Caco-2 (cell line): Measurements from ENCODE around the gene AP3B2. TPM values are rescaled to one million over a fixed set of nuclear protein-coding genes. Genes with fewer than 3 reads are reported as not detected.

Experiments used
- BruUV-seq: library from RNA; stranded (reverse); fragments of 400-500 nt; replicated peaks from 2 replicates; lab custom pipeline; 2021; lab: Mats Ljungman, UMichigan
- CTCF ChIA-PET: fragments of 300-600 bp; sonication (Branson Sonifier 250); formaldehyde crosslinking; loops from one replicate; lab custom pipeline; 2022; ENCODE audit warnings: antibody characterized with exemption; lab: Charles Lee
- POLR2A ChIA-PET: fragments of 300-600 bp; sonication (Branson Sonifier 250); formaldehyde crosslinking; loops from one replicate; lab custom pipeline; 2022; ENCODE audit warnings: antibody characterized with exemption; lab: Charles Lee
- DNase-seq, 2 experiments: peaks; one replicate each; pipeline versions ENCODE4 v3.0.0 to v3.0.0-alpha.2; 2020 to 2022
- H3K27me3 ChIP-seq: replicated peaks from 2 replicates; pipeline ENCODE4 v1.6.0; 2011; ENCODE audit warnings: low read length; ENCODE audit not compliant: control insufficient read depth, insufficient read depth
- H3K36me3 ChIP-seq: 2 replicates; pipeline ENCODE4 v1.5.1; 2011; ENCODE audit warnings: low read length; ENCODE audit not compliant: control insufficient read depth, insufficient read depth
- H3K4me1 ChIP-seq: fragments of 250-450 bp; sonication (Bioruptor Pico); 2 replicates; pipeline ENCODE4 v1.5.1; 2020; ENCODE audit warnings: mild to moderate bottlenecking
- H3K4me3 ChIP-seq: 2 replicates; pipeline ENCODE4 v1.5.1; 2011; ENCODE audit warnings: low read depth, mild to moderate bottlenecking, control low read depth, low read length
- H3K9me3 ChIP-seq: fragments of 250-450 bp; sonication (Bioruptor Pico); 2 replicates; pipeline ENCODE4 v1.5.1; 2020; ENCODE audit warnings: mild to moderate bottlenecking, moderate library complexity
- H3K27ac Mint-ChIP-seq: one replicate; pipeline ENCODE4 v1.8.0; 2022; ENCODE audit warnings: mixed read lengths; ENCODE audit not compliant: unreplicated experiment
- H3K27me3 Mint-ChIP-seq: one replicate; pipeline ENCODE4 v1.8.0; 2022; ENCODE audit warnings: mixed read lengths; ENCODE audit not compliant: insufficient read depth, unreplicated experiment
- H3K36me3 Mint-ChIP-seq: one replicate; pipeline ENCODE4 v1.8.0; 2022; ENCODE audit warnings: mild to moderate bottlenecking, mixed read lengths; ENCODE audit not compliant: insufficient read depth, unreplicated experiment
- H3K4me1 Mint-ChIP-seq: one replicate; pipeline ENCODE4 v1.8.0; 2022; ENCODE audit warnings: low read depth, mixed read lengths; ENCODE audit not compliant: unreplicated experiment
- H3K4me3 Mint-ChIP-seq: one replicate; pipeline ENCODE4 v1.8.0; 2022; ENCODE audit warnings: mild to moderate bottlenecking, moderate library complexity, mixed read lengths; ENCODE audit not compliant: unreplicated experiment
- H3K9me3 Mint-ChIP-seq: one replicate; pipeline ENCODE4 v1.8.0; 2022; ENCODE audit warnings: mixed read lengths; ENCODE audit not compliant: unreplicated experiment
- intact Hi-C: fragments of 100-400 bp; cut with micrococcal nuclease; formaldehyde crosslinking; loops from one replicate; pipeline ENCODE4 v1.10.0; 2022; ENCODE audit not compliant: unreplicated experiment
- total RNA-seq: library from RNA; stranded (reverse); gene quantifications from 2 replicates; pipeline ENCODE4 v1.2.3, GENCODE V29; 2022
- TF ChIP-seq, protein P1 (sequence below), 2 experiments: fragments of 200-600 bp in 1 of 2; IDR thresholded peaks; 1 replicate in 1 of 2; 2 replicates in 1 of 2; pipeline versions ENCODE4 v1.5.1 to v1.8.0; 2011 to 2022; ENCODE audit warnings: antibody characterized with exemption in 1 of 2, control low read depth in 1 of 2, inconsistent platforms in 1 of 2, low read depth in 1 of 2, low read length in 1 of 2, mild to moderate bottlenecking in 1 of 2, moderate library complexity in 1 of 2; ENCODE audit not compliant: insufficient read depth in 1 of 2, severe bottlenecking in 1 of 2, unreplicated experiment in 1 of 2

Gene AP3B2
- total RNA-seq, 1 experiment from 2014 or later: 0.82 TPM

DNA sequence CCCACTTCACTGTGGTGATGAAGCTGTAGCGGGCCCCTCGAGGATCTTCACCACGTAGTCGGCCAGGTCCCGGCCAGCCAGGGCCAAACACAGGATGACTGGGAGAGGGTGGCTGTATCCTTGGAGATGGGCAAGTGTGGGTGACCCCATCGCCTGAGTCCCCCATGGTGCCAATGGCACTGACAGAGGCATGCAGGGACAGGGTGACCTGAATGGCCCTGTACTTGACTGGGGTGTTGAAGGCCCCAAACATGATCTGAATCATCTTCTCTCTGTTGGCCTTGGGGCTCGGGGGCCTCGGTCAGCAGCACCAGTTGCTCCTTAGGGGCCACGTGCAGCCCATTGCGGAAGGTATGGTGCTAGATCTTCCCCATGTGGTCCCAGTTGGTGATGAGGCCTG is 17.1 kb upstream of the AP3B2 start:
- CTCF ChIA-PET: no interaction called here
- Mint-ChIP-seq H3K9me3 (no peaks in the 10 kb centered on the region), H3K27ac (no peak overlapping the region), H3K27me3 (peaks cover 3% of the 10 kb centered on the region), H3K4me1 (no peaks in the 10 kb centered on the region), H3K36me3 (no peaks in the 10 kb centered on the region), H3K4me3 (no peak overlapping the region)
- no peaks in the 10 kb centered on the region for H3K4me1 ChIP-seq
- H3K27me3 ChIP-seq: no peaks in the 10 kb centered on the region
- H3K9me3 ChIP-seq: no peaks in the 10 kb centered on the region
- POLR2A ChIA-PET: no interaction called here
- DNase-seq: no peak
- intact Hi-C loops: no loop called here
- TF ChIP-seq, protein P1, sequence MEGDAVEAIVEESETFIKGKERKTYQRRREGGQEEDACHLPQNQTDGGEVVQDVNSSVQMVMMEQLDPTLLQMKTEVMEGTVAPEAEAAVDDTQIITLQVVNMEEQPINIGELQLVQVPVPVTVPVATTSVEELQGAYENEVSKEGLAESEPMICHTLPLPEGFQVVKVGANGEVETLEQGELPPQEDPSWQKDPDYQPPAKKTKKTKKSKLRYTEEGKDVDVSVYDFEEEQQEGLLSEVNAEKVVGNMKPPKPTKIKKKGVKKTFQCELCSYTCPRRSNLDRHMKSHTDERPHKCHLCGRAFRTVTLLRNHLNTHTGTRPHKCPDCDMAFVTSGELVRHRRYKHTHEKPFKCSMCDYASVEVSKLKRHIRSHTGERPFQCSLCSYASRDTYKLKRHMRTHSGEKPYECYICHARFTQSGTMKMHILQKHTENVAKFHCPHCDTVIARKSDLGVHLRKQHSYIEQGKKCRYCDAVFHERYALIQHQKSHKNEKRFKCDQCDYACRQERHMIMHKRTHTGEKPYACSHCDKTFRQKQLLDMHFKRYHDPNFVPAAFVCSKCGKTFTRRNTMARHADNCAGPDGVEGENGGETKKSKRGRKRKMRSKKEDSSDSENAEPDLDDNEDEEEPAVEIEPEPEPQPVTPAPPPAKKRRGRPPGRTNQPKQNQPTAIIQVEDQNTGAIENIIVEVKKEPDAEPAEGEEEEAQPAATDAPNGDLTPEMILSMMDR (IDR thresholded peaks at IDR 0.05; ENCODE audit: insufficient read depth in 1 of 2, low read depth in 1 of 2, low read length in 1 of 2, severe bottlenecking in 1 of 2, unreplicated experiment in 1 of 2): no peak
- H3K4me3 ChIP-seq: no peak overlapping the region
- H3K36me3 ChIP-seq: no peaks in the 10 kb centered on the region
- no TSS peak for BruUV-seq

DNA sequence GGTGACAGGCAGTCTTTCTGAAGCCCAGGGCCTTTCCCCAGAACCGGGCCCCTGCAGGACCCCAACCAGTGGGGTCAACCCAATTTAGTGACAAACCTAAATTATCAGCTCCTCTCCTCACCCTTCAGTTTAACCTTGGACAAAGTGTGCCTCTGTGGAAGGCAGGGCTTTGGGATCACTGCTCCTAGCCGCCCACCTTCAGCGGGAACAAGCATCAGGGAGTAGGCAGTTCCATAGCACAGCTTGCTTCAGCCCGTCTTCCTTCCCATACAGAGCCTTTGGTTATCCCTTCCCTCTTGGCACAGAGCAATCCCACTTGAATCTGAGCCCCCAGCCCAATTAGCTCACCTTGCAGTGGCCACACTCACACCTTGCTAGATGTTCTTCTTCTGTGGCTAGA is 5.3 kb upstream of the AP3B2 start:
- H3K4me3 ChIP-seq: no peak overlapping the region
- Mint-ChIP-seq H3K4me1 (no peaks in the 10 kb centered on the region), H3K27me3 (peaks cover 12% of the 10 kb centered on the region), H3K36me3 (peaks cover 5% of the 10 kb centered on the region), H3K4me3 (no peak overlapping the region), H3K27ac (no peak overlapping the region), H3K9me3 (peaks cover 10% of the 10 kb centered on the region)
- ChIA-PET CTCF (no interaction called here), POLR2A (no interaction called here)
- H3K27me3 ChIP-seq: no peaks in the 10 kb centered on the region
- no peak for DNase-seq
- no peaks in the 10 kb centered on the region for H3K36me3 ChIP-seq
- H3K4me1 ChIP-seq: no peaks in the 10 kb centered on the region
- no TSS peak for BruUV-seq
- TF ChIP-seq, protein P1 (IDR thresholded peaks at IDR 0.05; ENCODE audit: insufficient read depth in 1 of 2, low read depth in 1 of 2, low read length in 1 of 2, severe bottlenecking in 1 of 2, unreplicated experiment in 1 of 2): no peak
- no peaks in the 10 kb centered on the region for H3K9me3 ChIP-seq
- intact Hi-C loops: no loop called here

DNA sequence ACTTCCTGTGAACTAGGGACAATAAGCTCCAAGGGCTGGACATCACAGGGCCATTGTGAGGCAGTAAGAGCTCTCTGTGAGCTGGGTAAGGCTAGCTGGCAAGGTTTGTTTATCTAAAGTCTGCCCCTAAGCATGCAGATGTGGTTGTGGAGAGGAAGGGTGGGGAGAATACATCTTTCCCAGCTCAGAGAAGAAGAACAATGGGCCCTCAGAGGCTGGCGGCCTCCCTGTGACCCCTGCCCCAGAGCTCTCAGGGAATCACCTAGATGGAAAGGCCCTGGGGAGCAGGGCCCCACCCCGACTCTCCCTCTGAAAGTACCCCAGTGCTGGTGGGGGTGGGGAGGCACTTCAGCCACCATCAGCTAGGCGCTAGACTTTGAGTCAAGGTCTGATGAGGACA is 4.3 kb upstream of the AP3B2 start:
- no peaks in the 10 kb centered on the region for H3K4me1 ChIP-seq
- no TSS peak for BruUV-seq
- no peaks in the 10 kb centered on the region for H3K36me3 ChIP-seq
- TF ChIP-seq, protein P1 (IDR thresholded peaks at IDR 0.05; ENCODE audit: insufficient read depth in 1 of 2, low read depth in 1 of 2, low read length in 1 of 2, severe bottlenecking in 1 of 2, unreplicated experiment in 1 of 2): no peak
- Mint-ChIP-seq H3K4me3 (no peak overlapping the region), H3K36me3 (peaks cover 5% of the 10 kb centered on the region), H3K27me3 (peaks cover 4% of the 10 kb centered on the region), H3K4me1 (no peaks in the 10 kb centered on the region), H3K9me3 (peaks cover 10% of the 10 kb centered on the region), H3K27ac (no peak overlapping the region)
- no peak for DNase-seq
- CTCF ChIA-PET: no interaction called here
- POLR2A ChIA-PET: no interaction called here
- H3K27me3 ChIP-seq: no peaks in the 10 kb centered on the region
- no peak overlapping the region for H3K4me3 ChIP-seq
- intact Hi-C loops: no loop called here
- no peaks in the 10 kb centered on the region for H3K9me3 ChIP-seq
